ENCODE results near the gene SPIRE2. TPM values are rescaled to one million over a fixed set of nuclear protein-coding genes. Genes with fewer than 3 reads are reported as not detected.

SPIRE2 gene
- total RNA-seq, 4 donors from 2014 or later, result 3.4 to 9.6 (median 4.3) TPM

DNA sequence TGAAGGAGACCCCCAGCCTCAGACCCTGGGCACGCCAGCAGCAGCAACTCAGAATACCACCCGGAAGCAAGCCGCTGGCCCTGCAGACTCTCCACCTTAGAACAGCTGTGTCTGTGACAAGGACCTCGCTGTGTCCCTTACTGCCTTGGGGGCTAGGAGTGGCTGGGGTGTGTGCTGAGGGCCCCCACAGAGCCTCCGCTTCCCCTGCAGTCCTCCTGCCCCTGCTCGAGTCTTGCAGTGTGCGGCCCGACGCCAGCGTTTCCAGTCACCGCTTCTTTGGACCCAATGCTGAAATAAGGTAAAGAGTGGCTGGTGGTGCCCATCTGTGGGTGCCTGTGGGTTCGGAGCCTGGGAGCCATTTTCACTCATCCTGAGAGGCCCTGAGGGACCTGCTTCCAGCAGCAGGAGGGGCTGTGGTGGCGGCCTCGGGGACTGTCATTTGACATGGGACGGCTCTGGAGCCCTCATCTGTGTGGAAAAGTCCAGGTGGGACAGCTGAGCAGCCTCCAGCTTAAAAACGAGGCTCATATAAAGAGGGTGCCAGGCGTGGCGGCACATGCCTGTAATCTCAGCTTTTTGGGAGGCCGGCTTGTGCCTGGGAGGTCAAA, 75.7 kb downstream of the SPIRE2 start:
- Histone ChIP-seq H3K4me3 (no peak overlapping the region), H3K36me3 (peaks cover 51 to 90% (median 53%) of the 10 kb centered on the region in 3 donors), H3K27ac (peak overlapping the region in 3 of 4 donors; percentile 11 to 71 (median 60)), H3K9me3 (no peaks in the 10 kb centered on the region), H3K4me1 (peaks cover 0 to 17% (median 3%) of the 10 kb centered on the region in 3 donors), H3K27me3 (no peaks in the 10 kb centered on the region)
- TF ChIP-seq POLR2A (IDR thresholded peaks at IDR 0.05), result no peak
- TF ChIP-seq, protein P1, sequence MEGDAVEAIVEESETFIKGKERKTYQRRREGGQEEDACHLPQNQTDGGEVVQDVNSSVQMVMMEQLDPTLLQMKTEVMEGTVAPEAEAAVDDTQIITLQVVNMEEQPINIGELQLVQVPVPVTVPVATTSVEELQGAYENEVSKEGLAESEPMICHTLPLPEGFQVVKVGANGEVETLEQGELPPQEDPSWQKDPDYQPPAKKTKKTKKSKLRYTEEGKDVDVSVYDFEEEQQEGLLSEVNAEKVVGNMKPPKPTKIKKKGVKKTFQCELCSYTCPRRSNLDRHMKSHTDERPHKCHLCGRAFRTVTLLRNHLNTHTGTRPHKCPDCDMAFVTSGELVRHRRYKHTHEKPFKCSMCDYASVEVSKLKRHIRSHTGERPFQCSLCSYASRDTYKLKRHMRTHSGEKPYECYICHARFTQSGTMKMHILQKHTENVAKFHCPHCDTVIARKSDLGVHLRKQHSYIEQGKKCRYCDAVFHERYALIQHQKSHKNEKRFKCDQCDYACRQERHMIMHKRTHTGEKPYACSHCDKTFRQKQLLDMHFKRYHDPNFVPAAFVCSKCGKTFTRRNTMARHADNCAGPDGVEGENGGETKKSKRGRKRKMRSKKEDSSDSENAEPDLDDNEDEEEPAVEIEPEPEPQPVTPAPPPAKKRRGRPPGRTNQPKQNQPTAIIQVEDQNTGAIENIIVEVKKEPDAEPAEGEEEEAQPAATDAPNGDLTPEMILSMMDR (IDR thresholded peaks at IDR 0.05), result no peak
- DNase-seq, result no peak
- intact Hi-C loops (cut with DNase I), result no loop called here
- WGBS, 2 donors, result 83 to 85% methylated on average over 12 to 14 of the region's 19 CpGs

DNA sequence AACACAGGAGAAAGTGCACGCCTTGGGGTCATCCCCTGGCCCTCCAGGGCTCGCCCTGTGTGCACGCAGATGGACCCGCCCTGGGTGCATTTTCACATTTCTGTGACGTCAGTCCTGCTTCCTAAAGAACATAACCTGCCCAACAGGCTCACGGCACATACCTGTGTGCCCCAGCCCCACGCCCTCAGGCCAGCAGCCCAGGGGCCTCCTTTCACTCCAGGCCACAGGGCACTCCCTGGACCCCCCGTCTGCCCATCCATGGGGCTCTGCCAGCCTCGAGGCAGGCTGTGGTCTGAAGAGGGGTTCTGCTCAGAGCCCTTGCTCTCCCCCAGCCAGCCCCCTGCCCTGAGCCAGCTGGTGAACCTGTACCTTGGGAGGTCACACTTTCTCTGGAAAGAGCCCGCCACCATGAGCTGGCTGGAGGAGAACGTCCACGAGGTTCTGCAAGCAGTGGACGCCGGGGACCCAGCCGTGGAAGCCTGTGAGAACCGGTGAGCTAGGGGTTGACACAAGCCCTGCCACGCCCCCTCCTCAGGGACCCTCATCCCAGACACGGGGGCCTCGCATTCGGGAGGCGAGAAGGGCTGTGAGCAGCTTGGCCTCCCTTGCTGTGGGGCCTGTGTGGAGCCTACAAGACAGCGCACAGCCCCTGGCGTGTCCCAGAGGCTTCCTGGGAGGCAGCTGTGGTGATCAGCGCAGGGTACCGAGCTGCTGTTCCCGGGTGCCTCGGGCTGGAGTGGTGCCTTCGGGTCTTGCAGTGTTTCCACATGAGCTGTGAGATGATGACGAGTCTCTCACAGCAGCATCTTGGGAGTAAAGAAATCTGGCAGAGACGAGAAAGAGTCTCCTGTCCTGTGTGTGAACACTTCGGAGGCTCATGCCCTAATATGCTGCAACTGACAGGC, 76.6 kb downstream of the SPIRE2 start:
- intact Hi-C loops (cut with DNase I), result no loop called here

GRCh38 chr16:89905511-89906139, 77.3 kb downstream of the SPIRE2 start:
- Histone ChIP-seq H3K36me3 (peaks cover 42 to 88% (median 49%) of the 10 kb centered on the region in 3 donors), H3K27ac (peak overlapping the region in 3 of 4 donors; percentile 41 to 71 (median 60)), H3K4me1 (peaks cover 3 to 30% (median 4%) of the 10 kb centered on the region in 3 donors), H3K4me3 (no peak overlapping the region), H3K27me3 (no peaks in the 10 kb centered on the region), H3K9me3 (no peaks in the 10 kb centered on the region)
- no peak for DNase-seq
- WGBS, 2 donors, result 83 to 88% methylated on average over 3 to 9 of the region's 23 CpGs
- TF ChIP-seq POLR2A (IDR thresholded peaks at IDR 0.05), result no peak
- TF ChIP-seq, protein P1 (IDR thresholded peaks at IDR 0.05), result no peak
- intact Hi-C loops (cut with DNase I), result no loop called here

More for the DNA sequence above, 76.6 kb downstream of the SPIRE2 start:
- H3K36me3 ChIP-seq, result peaks cover 47 to 90% (median 51%) of the 10 kb centered on the region in 3 donors
- no peaks in the 10 kb centered on the region for H3K27me3 ChIP-seq
- WGBS, 2 donors, result 71 to 76% methylated on average over 9 to 23 of the region's 31 CpGs
- peaks cover under 1 to 22% (median 3%) of the 10 kb centered on the region in 3 donors for H3K4me1 ChIP-seq
- no peak for DNase-seq
- TF ChIP-seq, protein P1 (IDR thresholded peaks at IDR 0.05), result no peak
- TF ChIP-seq POLR2A (IDR thresholded peaks at IDR 0.05), result no peak
- H3K9me3 ChIP-seq, result no peaks in the 10 kb centered on the region
- no peak overlapping the region for H3K4me3 ChIP-seq
- H3K27ac ChIP-seq, result peak overlapping the region in 3 of 4 donors; percentile 41 to 71 (median 60)

DNA sequence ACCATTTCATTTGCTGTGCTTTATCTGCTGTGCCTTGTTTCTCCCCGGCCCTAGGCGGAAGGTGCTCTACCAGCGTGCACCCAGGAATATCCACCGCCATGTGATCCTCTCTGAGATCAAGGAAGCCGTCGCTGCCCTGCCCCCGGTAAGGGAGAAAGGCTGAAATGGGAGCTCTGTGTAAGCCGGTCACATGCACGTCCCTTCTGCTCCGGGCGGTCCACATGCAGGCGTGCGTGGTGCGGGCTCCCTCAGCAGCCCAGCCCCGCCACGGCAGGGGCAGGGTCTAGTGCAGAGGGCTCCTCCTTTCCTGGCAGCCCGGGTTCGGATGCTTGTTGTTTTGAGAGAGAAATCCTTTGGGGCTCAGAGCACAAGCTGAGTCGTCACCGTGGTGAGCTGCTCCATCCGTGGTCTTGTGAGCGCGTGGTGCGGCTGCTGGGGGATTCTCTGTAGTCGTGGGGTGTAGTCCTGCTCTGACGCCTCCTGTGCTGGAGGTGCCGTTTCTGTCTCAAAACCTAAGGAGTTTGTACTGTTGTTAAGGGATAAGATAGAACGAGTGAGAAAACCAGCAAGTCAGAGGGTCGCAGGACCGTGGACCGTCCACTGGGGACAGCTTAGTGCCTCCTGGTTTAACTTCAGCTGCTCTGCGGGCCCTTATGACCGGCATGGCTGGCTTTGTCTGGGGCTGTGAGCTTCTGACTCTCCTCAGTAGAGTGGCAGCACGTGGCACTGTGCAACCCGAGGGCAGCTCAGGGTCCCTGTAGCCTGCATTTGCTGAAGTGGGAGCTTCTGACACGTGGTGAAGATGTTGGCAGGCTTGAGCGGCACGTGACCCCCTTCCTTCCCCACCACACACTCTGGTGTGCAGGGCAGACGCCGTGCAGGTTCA, 78.1 kb downstream of the SPIRE2 start:
- 89 to 92% methylated on average over 18 to 19 of the region's 40 CpGs for WGBS, 2 donors
- Histone ChIP-seq H3K4me3 (no peak overlapping the region), H3K36me3 (peaks cover 41 to 89% (median 44%) of the 10 kb centered on the region in 3 donors)

More for the DNA sequence above, 78.1 kb downstream of the SPIRE2 start:
- Histone ChIP-seq H3K4me1 (peaks cover 3 to 30% (median 4%) of the 10 kb centered on the region in 3 donors), H3K27ac (peak overlapping the region in 1 of 4 donors; percentile 71), H3K27me3 (no peaks in the 10 kb centered on the region), H3K9me3 (no peaks in the 10 kb centered on the region)
- DNase-seq, result no peak
- intact Hi-C loops (cut with DNase I), result no loop called here
- TF ChIP-seq, protein P1 (IDR thresholded peaks at IDR 0.05), result no peak
- no peak for TF ChIP-seq POLR2A (IDR thresholded peaks at IDR 0.05)
